ENCODE results near the gene FERMT1.

Gene FERMT1

DNA sequence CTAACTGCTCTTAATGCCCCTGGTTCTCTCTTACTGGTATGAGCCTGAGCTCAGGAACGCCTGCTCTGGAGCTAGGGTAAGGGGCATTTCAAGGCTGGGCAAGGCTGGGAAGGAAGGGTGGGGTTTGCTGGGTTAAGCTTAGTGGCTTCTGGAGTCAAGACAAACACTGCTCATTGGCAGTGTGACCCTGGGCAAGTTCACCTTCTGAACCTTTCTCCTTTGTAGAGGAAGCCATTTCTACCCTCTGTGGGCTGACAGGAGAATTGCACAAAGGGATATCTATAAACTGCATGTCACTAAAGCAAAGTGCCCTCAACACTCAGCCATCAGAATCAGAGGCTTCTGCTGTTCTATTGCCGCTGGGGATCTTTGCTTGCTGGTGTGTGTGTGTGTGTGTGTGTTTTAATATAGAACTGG is 48.7 kb downstream of the FERMT1 start:
- TF ChIP-seq, protein P1, sequence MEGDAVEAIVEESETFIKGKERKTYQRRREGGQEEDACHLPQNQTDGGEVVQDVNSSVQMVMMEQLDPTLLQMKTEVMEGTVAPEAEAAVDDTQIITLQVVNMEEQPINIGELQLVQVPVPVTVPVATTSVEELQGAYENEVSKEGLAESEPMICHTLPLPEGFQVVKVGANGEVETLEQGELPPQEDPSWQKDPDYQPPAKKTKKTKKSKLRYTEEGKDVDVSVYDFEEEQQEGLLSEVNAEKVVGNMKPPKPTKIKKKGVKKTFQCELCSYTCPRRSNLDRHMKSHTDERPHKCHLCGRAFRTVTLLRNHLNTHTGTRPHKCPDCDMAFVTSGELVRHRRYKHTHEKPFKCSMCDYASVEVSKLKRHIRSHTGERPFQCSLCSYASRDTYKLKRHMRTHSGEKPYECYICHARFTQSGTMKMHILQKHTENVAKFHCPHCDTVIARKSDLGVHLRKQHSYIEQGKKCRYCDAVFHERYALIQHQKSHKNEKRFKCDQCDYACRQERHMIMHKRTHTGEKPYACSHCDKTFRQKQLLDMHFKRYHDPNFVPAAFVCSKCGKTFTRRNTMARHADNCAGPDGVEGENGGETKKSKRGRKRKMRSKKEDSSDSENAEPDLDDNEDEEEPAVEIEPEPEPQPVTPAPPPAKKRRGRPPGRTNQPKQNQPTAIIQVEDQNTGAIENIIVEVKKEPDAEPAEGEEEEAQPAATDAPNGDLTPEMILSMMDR (conservative IDR thresholded peaks at IDR 0.05; ENCODE audit: low read depth, low read length), result peak; percentile 60
- H3K4me3 ChIP-seq (ENCODE audit: low read depth, low read length), result no peak overlapping the region
- DNase-seq (ENCODE audit: low read depth), result peak; percentile 30

DNA sequence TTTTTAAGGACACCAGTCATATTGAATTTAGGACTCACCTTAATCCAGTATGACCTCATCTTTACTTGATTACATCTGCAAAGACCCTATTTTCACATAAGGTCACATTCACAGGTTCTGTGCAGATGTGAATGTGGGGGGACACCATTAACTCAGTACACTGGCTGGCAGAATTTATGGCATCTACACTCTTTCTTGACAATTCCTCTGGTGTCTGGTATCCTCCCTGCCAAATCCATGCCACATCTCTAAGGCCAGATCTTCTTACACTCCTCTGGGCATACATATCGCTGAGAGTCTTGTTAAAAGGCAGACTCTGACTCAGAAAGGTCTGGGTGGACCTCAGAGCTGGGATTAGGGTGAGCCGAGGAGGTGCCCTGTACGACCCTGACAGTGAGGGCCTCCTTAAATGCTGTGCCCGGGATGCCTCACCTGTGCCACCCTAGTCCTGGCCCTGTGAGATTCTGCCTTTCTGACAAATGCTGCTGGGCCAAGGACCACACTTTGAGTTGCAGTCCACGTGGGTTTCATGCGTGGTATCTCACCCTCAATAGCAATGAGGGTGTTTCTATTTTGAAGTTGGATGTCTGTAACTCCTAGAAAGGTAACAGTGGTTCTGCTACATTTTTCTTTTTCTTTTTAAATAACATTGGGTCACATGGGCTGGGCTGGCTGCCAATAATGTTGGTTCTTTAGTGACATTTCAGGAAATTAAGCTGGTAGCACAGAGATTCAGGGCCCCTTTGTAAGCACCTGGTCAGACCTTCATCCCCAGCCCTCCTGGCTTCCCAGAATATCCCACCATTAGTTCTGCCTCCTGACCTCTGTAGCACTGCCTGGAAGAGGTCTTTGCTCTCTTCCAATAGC is 51.8 kb downstream of the FERMT1 start:
- DNase-seq (ENCODE audit: low read depth), result peak; percentile 21
- H3K4me3 ChIP-seq (ENCODE audit: low read depth, low read length), result no peak overlapping the region

DNA sequence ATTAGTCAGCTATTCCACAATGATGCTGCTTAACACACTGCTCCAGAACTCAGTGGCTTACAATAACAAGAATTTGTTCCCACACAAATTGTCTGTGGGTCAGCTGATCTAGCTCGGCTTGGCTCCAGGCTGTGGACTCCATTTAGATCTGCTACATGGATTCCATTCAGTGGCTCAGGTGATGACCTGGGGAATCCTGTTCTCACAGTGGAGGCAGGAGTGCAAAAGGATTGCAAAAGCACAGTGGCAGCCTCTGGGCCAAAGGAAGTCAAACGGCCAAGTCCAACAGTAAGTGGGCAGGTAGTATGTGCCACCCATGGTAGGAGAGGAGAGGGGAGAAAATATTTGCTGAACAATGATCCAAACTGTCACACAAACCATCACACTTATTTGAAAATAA is 53.2 kb downstream of the FERMT1 start:
- no peak for DNase-seq (ENCODE audit: low read depth)
- TF ChIP-seq, protein P1 (conservative IDR thresholded peaks at IDR 0.05; ENCODE audit: low read depth, low read length), result no peak
- no peak overlapping the region for H3K4me3 ChIP-seq (ENCODE audit: low read depth, low read length)

More for the DNA sequence above, 51.8 kb downstream of the FERMT1 start:
- TF ChIP-seq, protein P1 (conservative IDR thresholded peaks at IDR 0.05; ENCODE audit: low read depth, low read length), result no peak

DNA sequence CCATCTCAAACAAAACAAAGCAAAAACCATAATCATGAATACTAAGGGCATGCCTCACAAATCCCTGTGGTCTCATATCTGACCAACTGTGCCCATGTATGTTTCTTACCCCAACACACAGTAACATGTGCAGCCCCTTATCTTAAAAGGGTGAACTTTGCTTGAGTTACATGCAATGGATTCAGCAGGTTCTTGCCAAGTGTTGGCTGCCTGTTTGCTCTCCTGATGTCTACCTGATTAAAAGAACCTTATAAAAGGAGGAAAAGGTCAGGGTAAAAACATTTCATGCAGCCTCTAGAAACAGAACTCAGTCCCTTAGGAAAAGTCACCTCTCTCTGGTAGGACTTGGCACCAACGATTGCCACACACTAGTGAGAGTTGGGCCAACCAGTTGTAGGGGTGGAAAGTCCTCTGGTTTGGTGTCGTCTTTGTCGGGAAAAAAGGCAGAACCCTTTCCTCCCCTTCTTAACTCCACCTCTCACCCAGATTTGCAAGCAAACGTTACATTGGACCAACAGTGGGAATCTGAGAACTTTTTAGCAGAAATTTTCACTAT is 55.0 kb downstream of the FERMT1 start:
- no peak overlapping the region for H3K4me3 ChIP-seq (ENCODE audit: low read depth, low read length)
- no peak for DNase-seq (ENCODE audit: low read depth)
- TF ChIP-seq, protein P1 (conservative IDR thresholded peaks at IDR 0.05; ENCODE audit: low read depth, low read length), result no peak

DNA sequence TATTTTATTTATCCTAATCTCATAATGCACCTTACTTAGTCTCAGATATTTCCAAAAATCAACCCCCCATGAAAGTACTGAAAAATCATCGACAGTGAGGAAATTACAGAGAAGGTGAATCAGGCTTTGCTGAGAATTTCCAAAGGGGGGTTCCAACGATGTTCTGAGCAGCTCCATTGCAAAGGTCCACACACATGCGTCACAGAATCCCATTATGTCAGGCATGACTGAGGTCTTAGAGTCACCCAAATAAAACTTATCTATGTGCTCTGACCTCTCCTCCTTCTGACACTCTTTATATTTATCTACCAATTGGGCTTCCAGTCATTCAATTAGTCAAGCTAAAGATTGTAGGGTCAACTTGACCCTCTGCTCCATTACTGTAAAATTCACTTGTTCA is 56.2 kb downstream of the FERMT1 start:
- no peak for DNase-seq (ENCODE audit: low read depth)
- no peak overlapping the region for H3K4me3 ChIP-seq (ENCODE audit: low read depth, low read length)
- TF ChIP-seq, protein P1 (conservative IDR thresholded peaks at IDR 0.05; ENCODE audit: low read depth, low read length), result no peak

DNA sequence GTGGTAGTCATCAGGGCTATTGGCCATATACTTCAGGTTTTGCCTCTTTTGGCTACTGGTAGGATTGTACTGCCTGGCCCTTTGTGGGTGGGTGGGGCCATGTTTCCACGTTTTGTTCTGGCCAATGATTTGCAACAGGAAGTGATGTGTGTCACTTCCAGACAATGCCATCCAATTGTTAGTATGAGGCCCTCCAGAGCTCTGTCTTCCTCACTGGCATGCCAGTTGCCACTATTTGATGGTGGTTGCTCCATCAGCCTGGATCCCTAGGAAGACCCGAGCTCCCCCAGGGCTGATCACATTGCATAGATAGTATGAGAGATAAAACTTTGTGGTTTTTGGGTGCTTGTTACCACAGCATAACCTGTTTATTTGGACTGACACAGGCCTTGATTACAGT is 61.3 kb downstream of the FERMT1 start:
- no peak for DNase-seq (ENCODE audit: low read depth)
- no peak overlapping the region for H3K4me3 ChIP-seq (ENCODE audit: low read depth, low read length)
- TF ChIP-seq, protein P1 (conservative IDR thresholded peaks at IDR 0.05; ENCODE audit: low read depth, low read length), result no peak
